HG03196 (cell line): Measurements from ENCODE around the gene CBX5.
"Not testable (repeated sequence)": the region's sequence is repeated elsewhere in the genome, so short reads cannot be mapped to it uniquely, and the experiment has no call there.

Source experiments
- ATAC-seq: cut with Tn5 transposase; IDR thresholded peaks from one replicate; pipeline ENCODE4 v1.9.1; 2021; ENCODE audit not compliant: unreplicated experiment

CBX5 gene

GRCh38 chr12:54279632-54280467, at the start of gene CBX5:
Gene CBX5, minus strand, starts transcription at chr12:54280122. Its CDS starts 22,472 bp downstream, at chr12:54257650.
- peak; percentile 81 for ATAC-seq

DNA sequence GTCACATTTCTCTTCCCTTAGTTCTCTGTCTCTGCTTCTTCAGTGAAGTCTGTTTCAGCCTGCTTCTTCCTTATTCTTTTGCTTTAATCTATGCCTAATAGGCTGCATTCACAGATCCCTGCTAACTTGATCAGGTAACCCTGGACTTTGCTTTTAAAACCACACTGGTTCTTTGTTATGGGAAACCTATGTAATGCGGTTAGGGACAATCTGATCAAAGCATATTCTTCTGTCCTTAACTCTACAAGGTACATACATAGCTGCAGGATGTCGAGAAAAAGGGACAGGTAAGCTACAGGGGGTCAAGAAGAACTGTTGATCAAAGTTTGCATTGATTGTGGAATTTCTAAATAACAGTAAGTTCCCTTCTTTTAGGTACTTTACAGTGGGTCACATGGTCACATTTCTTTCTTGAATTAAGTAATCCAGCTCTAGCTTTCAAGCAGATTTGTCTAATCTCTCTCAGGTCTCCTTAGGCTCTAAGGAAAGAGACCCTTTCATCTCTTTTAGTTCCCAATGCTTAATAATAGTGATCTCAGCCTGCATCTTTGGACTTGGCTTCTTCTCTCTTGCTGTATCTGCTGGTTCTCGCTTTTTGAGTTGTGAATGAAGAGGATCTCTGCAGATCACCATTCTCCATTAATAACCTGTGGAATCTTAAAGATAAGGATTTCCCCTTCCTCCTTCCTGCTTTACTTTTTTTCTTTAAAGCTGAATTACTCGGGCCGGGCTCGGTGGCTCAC, 48.8 kb upstream of the CBX5 start:
- no peak for ATAC-seq

- not testable (repeated sequence) for ATAC-seq
These were observed 45.7 kb upstream of the CBX5 start for GRCh38 chr12:54325442-54326109.

DNA sequence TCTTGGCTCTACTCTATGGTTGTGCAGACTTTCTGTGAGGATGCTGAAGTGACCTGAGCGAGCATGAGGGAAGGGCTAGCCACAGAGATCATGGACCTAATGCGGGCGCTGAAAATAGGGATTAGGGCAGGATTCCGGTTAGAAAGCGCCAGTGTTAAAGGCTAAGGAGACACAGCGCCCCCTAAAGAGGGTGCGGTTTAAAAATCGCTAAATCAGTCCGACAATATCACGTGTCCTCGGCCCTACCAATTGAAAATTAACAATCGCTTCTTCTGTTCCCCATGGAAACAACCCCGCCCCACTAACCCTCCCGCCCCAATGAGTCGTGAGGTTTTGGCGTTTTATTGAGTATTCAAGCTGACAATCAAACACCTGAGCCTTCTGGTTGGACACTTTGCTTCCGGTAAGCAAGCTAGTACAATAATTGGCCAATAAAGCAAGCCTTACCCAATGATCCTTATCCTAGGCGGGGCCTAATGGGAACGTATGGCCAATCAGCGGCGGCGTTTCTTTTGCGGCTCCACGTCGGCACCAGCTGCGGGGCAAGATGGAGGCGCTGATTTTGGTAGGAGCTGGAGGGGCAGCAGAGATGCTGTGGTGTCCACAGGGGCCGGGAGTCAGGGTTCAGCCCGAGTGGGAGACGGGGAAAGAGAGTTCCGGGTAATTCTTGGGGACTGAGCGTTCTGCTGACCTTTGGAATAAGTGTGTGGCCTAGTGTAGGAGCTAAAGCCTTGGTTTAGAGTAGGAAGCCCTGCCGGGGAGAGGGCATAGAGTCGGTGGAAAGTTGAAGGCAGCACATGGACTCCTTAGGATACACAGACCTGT, 44.9 kb upstream of the CBX5 start, which contains the start of gene COPZ1:
Gene COPZ1, plus strand, starts transcription at position 515 of the 825 bp plus-strand sequence. Its CDS starts 33 bp downstream, at position 548.
- peak; percentile 98 for ATAC-seq

DNA sequence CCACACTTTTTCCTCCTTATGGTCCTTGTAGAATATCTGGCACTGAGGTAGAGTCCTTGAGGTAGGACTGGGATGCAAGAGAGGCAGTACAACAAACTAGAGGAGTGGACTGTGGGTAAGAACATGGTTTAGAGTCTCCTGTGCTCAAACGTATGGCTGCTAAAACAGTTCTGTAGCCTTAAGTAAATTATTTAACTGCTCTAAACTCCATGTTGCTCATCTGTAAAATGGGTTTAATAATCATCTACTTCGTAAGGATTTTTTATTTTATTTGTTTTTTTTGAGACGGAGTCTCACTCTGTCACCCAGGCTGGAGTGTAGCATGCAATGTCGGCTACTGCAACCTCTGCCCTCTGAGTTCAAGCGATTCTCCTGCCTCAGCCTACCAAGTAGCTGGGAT, 41.4 kb upstream of the CBX5 start:
- no peak for ATAC-seq

GRCh38 chr12:54312309-54312708, 32.4 kb upstream of the CBX5 start:
- ATAC-seq: not testable (repeated sequence)

GRCh38 chr12:54311051-54311450, 31.1 kb upstream of the CBX5 start:
- ATAC-seq: no peak

GRCh38 chr12:54306925-54307741, 27.2 kb upstream of the CBX5 start:
- no peak for ATAC-seq

DNA sequence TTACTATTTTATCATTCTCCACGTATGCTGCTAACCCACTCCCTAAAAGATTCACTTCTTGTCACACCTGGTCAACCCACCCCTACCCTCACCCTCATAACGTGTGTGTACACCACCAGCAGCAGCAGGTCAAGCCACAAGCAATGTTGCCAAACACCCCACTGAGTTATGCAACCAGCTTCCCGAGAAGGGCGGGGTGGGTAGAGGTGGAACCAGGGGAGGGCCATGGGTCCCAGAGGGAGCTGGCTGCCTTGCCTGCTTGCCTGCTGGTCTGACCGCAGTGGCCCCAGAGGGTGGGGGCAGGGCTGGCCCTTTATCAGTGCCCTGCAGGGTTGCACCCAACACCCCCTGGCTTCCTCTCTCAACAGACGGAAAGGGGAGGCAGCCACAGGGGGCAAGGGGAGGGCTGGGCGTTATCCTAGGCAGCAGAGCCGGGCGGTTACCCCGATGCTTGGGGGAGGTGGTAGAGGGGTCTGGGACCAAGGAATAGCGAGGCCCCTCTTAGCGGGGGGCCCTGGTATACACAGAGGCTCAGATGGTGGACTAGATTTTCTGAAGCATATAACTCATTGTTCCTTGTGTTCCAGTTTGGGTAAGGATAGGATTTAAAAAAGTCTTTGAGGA, 24.4 kb upstream of the CBX5 start:
- no peak for ATAC-seq

DNA sequence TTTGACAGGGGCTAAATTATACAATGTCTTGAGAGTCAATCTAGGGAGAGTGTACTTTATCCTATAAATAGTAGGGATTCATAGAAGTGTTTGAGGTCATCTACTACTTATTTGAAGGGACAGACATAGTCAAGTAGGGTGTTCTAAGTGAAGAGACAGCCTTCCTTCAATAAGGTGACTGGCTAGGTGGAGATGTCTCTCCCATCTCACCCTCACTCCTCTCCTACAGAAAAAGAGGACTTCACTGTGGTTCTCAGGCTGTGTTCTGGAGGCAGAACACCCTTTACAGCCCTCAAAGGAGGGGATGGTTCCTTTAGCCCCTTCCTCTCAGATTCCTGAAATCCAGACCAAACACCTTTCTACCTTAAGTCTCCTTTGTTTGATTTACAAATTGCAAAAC, 23.7 kb upstream of the CBX5 start:
- no peak for ATAC-seq

DNA sequence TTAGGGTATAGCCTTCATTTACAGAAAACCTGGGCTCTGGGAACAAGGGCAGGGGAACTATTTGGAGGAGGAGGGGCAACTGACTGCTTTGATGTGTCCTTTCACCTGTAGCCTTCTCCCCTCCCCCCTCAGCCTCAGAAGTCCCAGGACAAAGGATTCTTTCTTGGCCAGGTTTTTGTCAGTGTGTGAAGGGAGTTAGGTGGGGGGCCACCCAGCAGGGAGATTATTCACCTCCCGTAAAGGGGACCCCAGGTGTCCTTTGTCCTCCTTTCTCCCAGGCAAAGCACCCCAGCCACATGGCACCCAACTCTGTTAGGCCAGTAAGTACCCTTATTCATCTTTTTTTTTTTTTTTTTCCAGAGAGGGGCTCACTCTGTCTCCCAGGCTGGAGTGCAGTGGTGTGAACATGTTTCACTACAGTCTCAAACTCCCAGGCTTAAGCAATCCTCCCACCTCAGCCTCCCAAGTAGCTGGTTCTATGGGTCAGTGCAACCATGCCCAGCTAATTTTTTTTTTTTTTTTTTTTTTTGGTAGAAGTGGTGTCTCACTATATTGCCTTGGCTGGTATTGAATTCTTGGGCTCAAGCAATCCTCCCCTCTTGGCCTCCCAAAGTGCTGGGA, 21.6 kb upstream of the CBX5 start:
- no peak for ATAC-seq

GRCh38 chr12:54300732-54301427, 21.0 kb upstream of the CBX5 start, which contains the start of gene NFE2:
Gene NFE2, minus strand, starts transcription at chr12:54301015. Its CDS starts 5,767 bp downstream, at chr12:54295248.
- ATAC-seq: no peak

DNA sequence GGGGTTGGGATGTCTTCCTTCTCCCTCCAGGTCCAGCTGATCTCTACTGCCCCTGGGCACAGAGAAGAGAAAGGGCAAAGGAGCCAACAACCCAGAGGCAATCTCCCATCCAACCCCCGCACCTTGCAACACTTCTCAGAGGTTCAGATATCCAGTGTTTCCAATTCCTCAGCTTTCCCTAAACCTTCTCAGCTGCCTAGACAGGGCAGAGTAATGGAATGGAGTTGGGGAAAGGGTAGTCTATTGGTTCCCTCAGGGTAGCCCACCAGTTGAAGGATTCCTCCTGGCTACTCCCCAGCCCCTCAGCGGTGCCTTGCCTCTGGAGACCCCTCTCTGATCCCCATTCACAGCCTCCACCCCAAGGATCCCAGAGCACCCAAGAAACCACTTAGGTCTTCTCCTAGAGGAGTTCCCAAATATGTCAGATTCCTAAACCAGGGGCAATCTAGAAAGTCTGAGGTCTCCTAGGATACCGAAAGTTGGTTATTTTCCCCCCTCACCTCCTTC, 20.4 kb upstream of the CBX5 start:
- no peak for ATAC-seq

- ATAC-seq: no peak
These were observed 19.7 kb upstream of the CBX5 start for GRCh38 chr12:54299515-54300224.

DNA sequence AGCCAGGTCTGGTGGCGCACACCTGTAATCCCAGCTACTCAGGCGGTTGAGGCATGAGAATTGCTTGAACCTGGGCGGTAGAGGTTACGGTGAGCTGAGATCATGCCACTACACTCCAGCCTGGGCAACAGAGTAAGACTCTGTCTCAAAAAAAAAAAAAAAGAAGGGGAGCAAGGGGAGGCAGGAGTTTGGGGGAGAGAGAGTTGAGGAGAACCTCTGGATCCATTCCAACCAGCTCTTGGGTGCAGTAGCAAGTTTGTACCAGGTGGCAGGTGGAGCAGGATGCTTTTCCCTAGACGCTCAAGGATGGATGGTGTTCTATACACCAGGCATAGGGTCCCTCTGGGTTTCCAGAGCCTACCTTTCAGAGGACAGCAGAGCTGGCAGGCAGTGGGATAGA, 19.0 kb upstream of the CBX5 start:
- no peak for ATAC-seq

DNA sequence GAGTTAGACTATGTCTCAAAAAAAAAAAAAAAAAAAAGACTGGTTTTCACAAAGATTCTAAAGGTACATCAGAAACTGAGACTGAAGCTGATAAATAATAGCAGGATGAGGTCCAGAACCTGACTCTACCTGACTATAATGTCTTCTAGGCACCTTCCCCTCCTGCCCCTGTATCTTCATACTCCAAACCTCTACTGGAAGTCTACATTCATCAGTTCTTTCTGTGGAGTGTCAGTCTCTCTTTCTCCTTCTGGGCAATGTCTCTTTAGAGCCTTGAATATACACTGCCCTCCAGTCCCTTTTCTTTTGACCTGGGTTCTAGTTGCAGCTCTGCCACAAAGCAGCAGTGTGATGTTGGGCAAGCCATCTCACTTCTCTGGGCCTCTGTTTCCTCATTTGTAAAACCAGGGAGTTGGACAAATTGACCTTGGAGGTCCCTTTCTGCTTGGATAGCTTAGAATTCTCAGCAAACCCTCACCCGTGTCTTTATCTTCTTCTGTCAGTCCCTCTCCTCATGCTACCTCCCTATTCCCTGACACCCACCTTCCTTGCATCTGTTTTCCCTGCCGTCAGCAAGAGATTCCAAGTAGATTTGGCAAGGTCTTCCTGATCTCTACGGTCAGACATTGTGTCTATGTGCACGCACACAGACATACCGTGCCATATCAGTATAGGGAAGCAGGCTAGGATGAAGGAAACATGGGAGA, 16.6 kb upstream of the CBX5 start:
- ATAC-seq: no peak
